HepG2 (cell line): ENCODE measurements around the gene CDC25C.
A peak's percentile ranks its signal among the peaks of the same experiment; 100 is the strongest.

ENCODE experiments used
- CREB1 ChIP-seq, 2 experiments: fragments of 450-650 bp in 1 of 2; IDR thresholded peaks; 2 replicates each; pipeline ENCODE4 v1.6.1; 2016 to 2017; ENCODE audit warnings: control low read depth in 1 of 2, mild to moderate bottlenecking in 1 of 2, missing compliant biosample characterization in 1 of 2, missing genetic modification characterization in 1 of 2
- CTCF ChIP-seq: sonication (generic); formaldehyde crosslinking; IDR thresholded peaks from 2 replicates; pipeline ENCODE4 v1.5.0; 2020; ENCODE audit warnings: mild to moderate bottlenecking, missing genetic modification reagents, moderate library complexity
- MBNL3 ChIP-seq: fragments of 250-450 bp; sonication (Bioruptor Pico); conservative IDR thresholded peaks from 2 replicates; pipeline ENCODE4 v1.8.0; 2022; ENCODE audit warnings: mild to moderate bottlenecking, inconsistent platforms
- POLR2AphosphoS5 ChIP-seq: IDR thresholded peaks from 2 replicates; pipeline ENCODE4 v1.6.1; 2012; ENCODE audit warnings: low read depth, low read length
- RAD51 ChIP-seq: fragments of 450-650 bp; IDR thresholded peaks from 2 replicates; pipeline ENCODE4 v1.6.1; 2016; ENCODE audit warnings: borderline replicate concordance
- SIN3A ChIP-seq: IDR thresholded peaks from 2 replicates; pipeline ENCODE4 v1.6.1; 2011; ENCODE audit warnings: low read depth, mild to moderate bottlenecking, control low read depth, low read length, borderline replicate concordance
- TAF1 ChIP-seq: sonication (generic); formaldehyde crosslinking; IDR thresholded peaks from 2 replicates; pipeline ENCODE4 v1.4.0; 2020; ENCODE audit warnings: missing genetic modification reagents
- TGIF2 ChIP-seq: IDR thresholded peaks from 2 replicates; pipeline ENCODE4 v1.6.1; 2016; ENCODE audit warnings: control low read depth, missing compliant biosample characterization
- ZFX ChIP-seq: sonication (generic); formaldehyde crosslinking; IDR thresholded peaks from 2 replicates; pipeline ENCODE4 v1.4.0; 2020; ENCODE audit warnings: mild to moderate bottlenecking, low read depth, missing genetic modification reagents, moderate library complexity
- ZFY ChIP-seq: sonication (generic); formaldehyde crosslinking; IDR thresholded peaks from 2 replicates; pipeline ENCODE4 v1.4.0; 2020; ENCODE audit warnings: missing genetic modification reagents
- ZNF274 ChIP-seq: sonication (generic); formaldehyde crosslinking; IDR thresholded peaks from 2 replicates; pipeline ENCODE4 v1.5.1; 2020; ENCODE audit warnings: mild to moderate bottlenecking, missing genetic modification reagents
- ZNF317 ChIP-seq: sonication (generic); formaldehyde crosslinking; IDR thresholded peaks from 2 replicates; pipeline ENCODE4 v1.5.0; 2020; ENCODE audit warnings: mild to moderate bottlenecking, missing genetic modification reagents

- TF ChIP-seq RAD51 (no peak), CREB1 (IDR thresholded peaks at IDR 0.05) (no peak), CREB1 (CRISPR knock-in tag; IDR thresholded peaks at IDR 0.05) (peak; percentile 90), MBNL3 (CRISPR knock-in tag) (no peak), SIN3A (peak; percentile 77; the same call in 1 of the 2 replicates), ZFX (peak; percentile 96), ZNF274 (CRISPR knock-in tag) (no peak), TGIF2 (CRISPR knock-in tag) (peak; percentile 78; the same call in 1 of the 2 replicates), POLR2AphosphoS5 (peak; percentile 99), ZFY (CRISPR knock-in tag) (peak; percentile 97), ZNF317 (CRISPR knock-in tag) (peak; percentile 77), CTCF (CRISPR knock-in tag) (peak; percentile 36), TAF1 (CRISPR knock-in tag) (peak; percentile 99)
These were observed 6.2 kb upstream of the CDC25C start, which contains the start of gene FAM53C for GRCh38 chr5:138337685-138338410.
